ENCODE data around the gene FOXL1. TPM values are rescaled to one million over a fixed set of nuclear protein-coding genes. Genes with fewer than 3 reads are reported as not detected.

FOXL1 gene
- total RNA-seq, 1 experiment from 2014 or later, result 0.13 TPM

- no peak for DNase-seq (ENCODE audit: low spot score)
- Histone ChIP-seq H3K9me3 (ENCODE audit: low read depth, low read length, poor library complexity, severe bottlenecking) (no peaks in the 10 kb centered on the region), H3K4me1 (ENCODE audit: insufficient read depth, low read length, poor library complexity, severe bottlenecking) (no peaks in the 10 kb centered on the region), H3K36me3 (ENCODE audit: insufficient read depth, low read length, poor library complexity, severe bottlenecking) (no peaks in the 10 kb centered on the region), H3K27ac (ENCODE audit: low read depth, low read length, poor library complexity, severe bottlenecking) (no peak overlapping the region), H3K4me3 (ENCODE audit: low read depth, low read length, poor library complexity, severe bottlenecking) (no peak overlapping the region), H3K27me3 (replicated peaks; ENCODE audit: insufficient read depth, low read depth, low read length, poor library complexity) (peaks cover 61% of the 10 kb centered on the region)
- BruUV-seq (replicated peaks), result no TSS peak
- POLR2A ChIA-PET (ENCODE audit: low non-redundant PET), result no interaction called here
- CTCF ChIA-PET, result no interaction called here
- TF ChIP-seq EZH2 (IDR thresholded peaks at IDR 0.05; ENCODE audit: borderline replicate concordance, low read depth, low read length, poor library complexity, severe bottlenecking) (no peak), CTCF (conservative IDR thresholded peaks at IDR 0.05; ENCODE audit: low read depth, low read length) (no peak)
- intact Hi-C loops (cut with micrococcal nuclease; ENCODE audit: unreplicated experiment), result no loop called here
Observed at GRCh38 chr16:86594721-86595120, 16.4 kb downstream of the FOXL1 start.

GRCh38 chr16:86595983-86596605 is 17.7 kb downstream of the FOXL1 start:
- CTCF ChIA-PET, result no interaction called here
- no peak for TF ChIP-seq EZH2 (IDR thresholded peaks at IDR 0.05; ENCODE audit: borderline replicate concordance, low read depth, low read length, poor library complexity, severe bottlenecking)
- no peak for TF ChIP-seq CTCF (conservative IDR thresholded peaks at IDR 0.05; ENCODE audit: low read depth, low read length)
- H3K36me3 ChIP-seq (ENCODE audit: insufficient read depth, low read length, poor library complexity, severe bottlenecking), result no peaks in the 10 kb centered on the region
- no peak overlapping the region for H3K4me3 ChIP-seq (ENCODE audit: low read depth, low read length, poor library complexity, severe bottlenecking)
- H3K4me1 ChIP-seq (ENCODE audit: insufficient read depth, low read length, poor library complexity, severe bottlenecking), result no peaks in the 10 kb centered on the region
- H3K27me3 ChIP-seq (replicated peaks; ENCODE audit: insufficient read depth, low read depth, low read length, poor library complexity), result peaks cover 50% of the 10 kb centered on the region
- POLR2A ChIA-PET (ENCODE audit: low non-redundant PET), result no interaction called here
- BruUV-seq (replicated peaks), result no TSS peak
- H3K9me3 ChIP-seq (ENCODE audit: low read depth, low read length, poor library complexity, severe bottlenecking), result no peaks in the 10 kb centered on the region
- no peak for DNase-seq (ENCODE audit: low spot score)
- intact Hi-C loops (cut with micrococcal nuclease; ENCODE audit: unreplicated experiment), result no loop called here
- H3K27ac ChIP-seq (ENCODE audit: low read depth, low read length, poor library complexity, severe bottlenecking), result no peak overlapping the region

- DNase-seq (ENCODE audit: low spot score), result no peak
- intact Hi-C loops (cut with micrococcal nuclease; ENCODE audit: unreplicated experiment), result no loop called here
- no peak overlapping the region for H3K4me3 ChIP-seq (ENCODE audit: low read depth, low read length, poor library complexity, severe bottlenecking)
- TF ChIP-seq CTCF (conservative IDR thresholded peaks at IDR 0.05; ENCODE audit: low read depth, low read length) (no peak), EZH2 (IDR thresholded peaks at IDR 0.05; ENCODE audit: borderline replicate concordance, low read depth, low read length, poor library complexity, severe bottlenecking) (no peak)
- H3K4me1 ChIP-seq (ENCODE audit: insufficient read depth, low read length, poor library complexity, severe bottlenecking), result no peaks in the 10 kb centered on the region
- POLR2A ChIA-PET (ENCODE audit: low non-redundant PET), result no interaction called here
- no peak overlapping the region for H3K27ac ChIP-seq (ENCODE audit: low read depth, low read length, poor library complexity, severe bottlenecking)
- no TSS peak for BruUV-seq (replicated peaks)
- CTCF ChIA-PET, result no interaction called here
- H3K9me3 ChIP-seq (ENCODE audit: low read depth, low read length, poor library complexity, severe bottlenecking), result no peaks in the 10 kb centered on the region
- H3K36me3 ChIP-seq (ENCODE audit: insufficient read depth, low read length, poor library complexity, severe bottlenecking), result no peaks in the 10 kb centered on the region
- H3K27me3 ChIP-seq (replicated peaks; ENCODE audit: insufficient read depth, low read depth, low read length, poor library complexity), result peaks cover 47% of the 10 kb centered on the region
Observed at GRCh38 chr16:86597126-86597879, 19.0 kb downstream of the FOXL1 start.
